GM03348 (cell line): Measurements from ENCODE around the gene CASZ1.

Source experiments
- DNase-seq: peaks from one replicate; pipeline ENCODE4 v3.0.0; 2012; ENCODE audit warnings: low spot score

The CASZ1 gene

GRCh38 chr1:10824821-10825540 lies 28.5 kb upstream of the CASZ1 start:
- DNase-seq: peak; percentile 90

DNA sequence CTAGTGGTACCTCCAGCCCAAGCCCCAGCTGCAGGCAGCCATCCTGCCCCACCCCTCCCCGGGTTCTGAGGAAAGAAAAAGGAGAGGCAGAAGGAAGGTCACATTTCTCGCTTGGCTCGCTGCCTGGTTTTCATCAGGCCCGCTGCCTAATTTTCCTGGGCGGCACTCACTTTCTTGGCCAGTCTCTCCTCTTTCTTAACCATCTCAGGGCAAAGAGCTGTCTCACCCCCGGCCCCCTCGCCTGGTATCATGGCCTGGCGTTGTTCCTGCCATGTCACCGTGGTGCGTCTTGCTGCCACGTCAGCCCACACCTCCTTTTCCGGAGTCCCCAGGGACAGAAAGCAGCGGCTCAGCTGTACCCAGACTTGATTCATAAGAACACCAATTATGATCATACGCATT lies 26.6 kb upstream of the CASZ1 start:
- DNase-seq: no peak

GRCh38 chr1:10821388-10821787 lies 24.9 kb upstream of the CASZ1 start:
- DNase-seq: no peak

- no peak for DNase-seq
Measured at GRCh38 chr1:10820422-10820821, 24.0 kb upstream of the CASZ1 start.

GRCh38 chr1:10819198-10819901 lies 22.9 kb upstream of the CASZ1 start:
- DNase-seq: no peak

DNA sequence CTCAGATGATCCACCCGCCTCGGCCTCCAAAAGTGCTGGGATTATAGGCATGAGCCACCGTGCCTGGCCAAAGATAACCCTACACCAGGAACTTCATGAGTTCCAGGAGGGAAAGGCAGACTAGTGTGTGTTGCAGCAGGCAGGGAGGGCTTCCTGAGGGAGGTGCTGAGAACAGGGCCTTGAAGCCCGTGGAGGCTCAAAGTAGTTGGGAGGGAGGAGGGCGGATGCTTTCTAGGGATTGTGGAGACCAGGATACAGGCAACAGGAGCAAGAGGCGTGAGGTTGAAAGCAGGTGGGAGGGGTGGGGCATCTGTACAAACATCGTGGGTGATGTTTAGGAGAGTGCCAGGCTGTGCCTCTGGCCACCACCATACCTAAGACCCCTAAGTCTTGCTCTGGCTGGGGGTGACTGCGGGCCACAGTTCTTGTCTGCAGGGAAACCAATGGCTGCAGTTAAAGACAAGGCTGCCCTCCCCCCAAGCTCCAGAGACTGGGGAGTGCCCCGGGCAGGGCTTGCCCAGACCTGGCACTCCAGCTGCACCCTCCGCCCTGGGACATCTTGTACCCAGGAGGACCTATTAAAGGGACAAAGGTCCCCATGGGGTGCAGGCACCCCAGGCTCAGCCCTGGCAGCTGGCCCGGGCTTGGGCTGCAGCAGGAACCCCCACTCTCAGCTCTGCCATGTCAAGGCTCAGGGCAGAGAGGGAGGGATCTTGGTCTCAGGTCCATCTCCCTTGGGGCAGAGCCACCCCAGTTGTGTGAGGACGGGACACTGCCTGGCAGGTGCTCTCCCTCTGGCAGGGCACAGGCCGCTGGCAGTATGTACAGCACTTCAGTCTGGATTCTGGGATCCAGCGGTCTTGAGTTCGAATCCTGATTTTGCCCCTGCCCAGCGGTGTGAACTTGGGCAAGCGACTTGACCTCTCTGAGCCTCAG lies 22.1 kb upstream of the CASZ1 start:
- no peak for DNase-seq

DNA sequence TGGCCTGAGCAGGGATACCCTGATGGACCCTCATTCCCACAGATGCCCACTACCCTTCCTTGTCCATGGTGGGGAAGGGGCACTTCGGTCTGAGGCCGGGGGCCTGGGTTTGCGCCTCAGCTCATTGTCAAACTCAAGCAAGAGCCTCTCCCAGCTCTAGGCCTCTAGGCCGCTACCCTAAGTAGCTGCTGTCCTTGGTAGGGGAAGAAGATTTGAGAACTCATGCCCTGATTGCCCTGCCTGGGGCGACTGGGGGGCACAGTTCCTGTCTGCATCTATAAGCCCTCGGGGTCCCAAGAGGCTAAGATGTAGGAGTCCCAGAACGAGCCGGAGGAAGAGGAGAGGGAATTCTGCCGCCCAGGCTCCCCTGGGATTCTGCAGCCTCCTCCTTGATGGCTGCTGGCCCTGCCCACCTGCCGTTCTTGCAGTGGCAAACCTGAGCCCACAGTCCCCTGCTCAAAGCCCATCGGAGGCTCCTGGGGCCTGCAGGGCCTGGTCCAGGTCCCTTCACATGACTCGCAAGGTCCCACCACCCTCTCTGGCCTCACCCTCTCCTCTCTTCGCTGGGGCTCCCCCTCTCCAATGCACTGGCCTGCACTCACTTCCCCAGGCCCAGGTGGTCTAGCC lies 20.4 kb upstream of the CASZ1 start:
- DNase-seq: no peak

DNA sequence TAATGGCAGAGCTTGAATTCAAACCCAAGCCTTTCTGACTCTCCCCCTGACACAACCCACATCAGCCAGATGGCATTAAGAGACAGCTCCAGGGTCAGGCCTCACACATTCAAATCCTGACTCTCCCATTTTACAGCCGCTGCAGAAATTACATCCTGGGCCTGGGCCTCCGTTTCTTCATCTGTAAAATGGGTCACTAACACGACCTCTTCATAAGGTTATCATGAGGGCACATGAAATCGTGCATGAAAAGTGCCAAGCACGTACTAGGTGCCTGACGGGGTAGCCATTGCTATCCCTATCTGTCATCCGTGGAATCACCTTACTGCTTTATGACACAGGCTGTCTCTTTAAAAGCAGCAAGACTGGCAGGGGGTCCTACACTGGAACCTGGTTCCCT lies 19.8 kb upstream of the CASZ1 start:
- no peak for DNase-seq

DNA sequence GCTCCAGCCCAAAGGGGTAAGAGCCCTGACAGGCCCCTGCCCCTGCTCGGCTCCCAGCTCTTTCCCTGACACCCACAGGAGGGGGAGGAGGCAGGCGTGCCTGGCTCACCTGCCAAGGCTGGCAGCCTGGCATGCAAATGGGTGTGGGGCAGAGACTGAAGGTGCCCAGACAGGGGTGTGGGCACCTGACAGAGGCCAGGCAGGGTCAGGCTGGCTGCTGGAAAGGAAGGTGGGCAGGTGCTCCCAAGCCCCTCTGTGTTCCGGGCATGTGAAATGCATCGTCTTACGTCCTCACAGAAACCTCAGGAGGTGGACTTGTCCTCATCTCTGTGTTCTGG lies 19.4 kb upstream of the CASZ1 start:
- DNase-seq: no peak

DNA sequence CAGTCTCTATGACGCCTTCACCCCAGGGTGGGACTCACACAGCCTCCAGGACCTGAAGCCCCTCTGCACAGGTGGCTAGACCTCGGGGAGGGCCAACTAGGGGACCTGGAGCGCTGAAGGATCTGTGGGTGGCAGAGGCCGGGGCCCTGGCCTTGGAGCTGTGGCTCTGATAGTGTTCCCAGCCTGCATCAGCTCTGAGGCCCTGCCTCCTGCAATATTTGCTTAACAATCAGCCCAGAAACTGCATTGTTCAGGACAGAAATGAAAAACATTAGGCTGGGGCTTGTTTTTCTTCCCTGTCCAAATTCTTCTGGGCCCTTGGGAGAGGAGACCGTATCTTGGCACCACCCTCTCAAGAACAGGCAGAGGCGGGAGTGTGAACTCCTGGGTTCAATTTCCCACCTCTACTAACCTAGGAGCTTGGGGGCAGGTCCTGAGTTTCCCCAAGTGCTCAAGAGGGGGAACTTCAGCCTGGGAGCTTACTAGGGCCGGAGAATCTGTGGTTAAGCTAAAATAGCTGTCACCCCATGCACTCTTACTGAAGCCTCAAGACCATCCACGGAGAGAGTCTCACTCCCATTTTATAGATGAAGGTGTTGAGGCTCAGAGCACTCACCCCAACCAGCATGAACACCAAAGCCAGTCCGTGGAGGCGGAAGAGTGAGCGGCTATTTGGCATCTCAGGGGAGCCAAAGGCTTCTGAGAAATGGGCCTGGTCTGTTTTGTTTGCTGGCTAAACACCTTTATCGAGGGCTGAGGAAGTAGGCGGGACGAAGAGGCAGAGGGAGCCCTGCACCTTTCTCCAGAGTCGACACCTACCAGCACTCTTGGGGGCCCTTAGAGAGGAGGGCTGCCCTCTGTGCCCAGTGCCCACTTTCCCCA lies 18.8 kb upstream of the CASZ1 start:
- no peak for DNase-seq

GRCh38 chr1:10814312-10814711 lies 17.9 kb upstream of the CASZ1 start:
- DNase-seq: no peak

DNA sequence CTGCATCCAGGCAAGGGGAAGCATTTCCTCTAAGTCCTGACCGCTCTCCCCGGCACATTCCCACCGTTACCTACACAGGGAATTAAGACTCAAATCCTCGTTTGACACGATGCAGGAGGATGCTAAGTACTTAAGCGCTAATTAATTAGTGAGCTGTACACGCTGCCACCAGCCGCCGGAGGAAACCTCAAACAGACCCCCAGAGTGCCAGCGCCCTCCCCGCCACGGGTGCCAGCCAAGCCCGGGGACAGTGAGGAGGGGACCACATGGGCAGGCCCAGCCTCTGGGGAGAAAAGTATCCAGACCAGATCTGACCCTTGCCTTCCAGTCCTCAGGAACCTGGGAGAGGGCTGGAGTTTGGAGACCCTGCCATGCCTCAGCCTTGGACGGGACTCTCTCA lies 17.4 kb upstream of the CASZ1 start:
- DNase-seq: no peak

GRCh38 chr1:10812387-10812915 lies 16.0 kb upstream of the CASZ1 start:
- DNase-seq: no peak

GRCh38 chr1:10808441-10808840 lies 12.0 kb upstream of the CASZ1 start:
- DNase-seq: no peak

DNA sequence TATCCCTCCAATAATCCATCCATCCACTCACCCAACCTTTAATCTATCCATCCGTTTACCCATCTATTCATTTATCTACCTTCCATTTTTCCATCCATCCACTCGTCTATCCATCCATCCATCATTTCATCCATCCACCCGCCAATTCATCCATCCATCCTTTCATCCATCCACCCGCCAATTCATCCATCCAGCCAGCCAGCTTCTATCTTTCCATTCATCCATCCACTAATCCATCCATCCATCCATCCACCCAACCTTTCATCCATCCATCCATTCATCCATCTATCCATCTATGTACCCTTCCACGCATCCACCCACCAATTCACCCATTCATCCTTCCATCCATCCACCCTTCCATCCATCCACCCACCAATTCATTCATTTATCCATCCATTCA lies 10.5 kb upstream of the CASZ1 start:
- DNase-seq: no peak

- DNase-seq: no peak
Measured at GRCh38 chr1:10803971-10804820, 7.8 kb upstream of the CASZ1 start.

DNA sequence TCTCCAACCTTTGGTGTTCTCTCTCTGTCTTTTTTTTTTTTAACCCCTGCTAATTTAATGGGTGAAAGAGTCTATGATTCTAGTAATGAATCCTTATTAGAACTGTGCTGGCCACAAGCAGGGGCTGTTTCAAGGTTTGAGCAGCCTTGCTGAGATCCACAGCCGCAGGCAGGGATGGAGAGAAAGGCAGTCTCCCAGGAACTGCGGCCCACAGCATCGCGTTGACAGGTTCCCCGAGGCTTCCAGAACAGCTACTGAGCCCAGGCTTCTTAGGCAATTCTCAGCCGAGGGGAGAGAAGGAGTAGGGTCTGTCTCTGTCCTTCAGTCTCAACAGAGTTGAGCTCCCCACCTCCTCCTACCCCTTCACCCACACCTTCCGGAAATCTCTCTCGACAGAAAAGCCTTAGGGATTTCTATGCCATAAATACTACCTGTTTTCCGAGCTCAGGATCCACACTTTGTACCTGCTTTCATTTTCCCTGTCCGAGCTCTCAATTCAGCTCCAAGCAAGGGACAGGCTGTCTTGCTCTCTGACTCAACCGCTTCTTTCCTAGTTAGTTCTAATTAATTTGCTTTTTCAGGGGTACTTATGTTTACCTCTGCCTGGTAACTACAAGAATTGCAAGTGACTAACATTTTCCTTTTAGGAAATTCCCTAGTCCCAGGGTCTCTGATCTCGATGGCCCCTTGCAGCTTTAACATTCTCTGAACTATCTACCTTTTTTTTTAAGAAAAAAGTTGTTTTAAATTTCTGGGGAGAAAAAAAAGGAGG lies 6.7 kb upstream of the CASZ1 start:
- DNase-seq: no peak

- DNase-seq: no peak
Measured at GRCh38 chr1:10800778-10801177, 4.3 kb upstream of the CASZ1 start.

- no peak for DNase-seq
Measured at GRCh38 chr1:10799726-10800125, 3.3 kb upstream of the CASZ1 start.
